HPDE6-E6E7 (cell line): ENCODE measurements around the gene DENND6B.
"Not testable (repeated sequence)": the region's sequence is repeated elsewhere in the genome, so short reads cannot be mapped to it uniquely, and the experiment has no call there.

Experiments
- DNase-seq: peaks from one replicate; pipeline ENCODE4 v3.0.0; 2011; ENCODE audit warnings: missing footprints; ENCODE audit errors: extremely low spot score

The DENND6B gene, protein sequence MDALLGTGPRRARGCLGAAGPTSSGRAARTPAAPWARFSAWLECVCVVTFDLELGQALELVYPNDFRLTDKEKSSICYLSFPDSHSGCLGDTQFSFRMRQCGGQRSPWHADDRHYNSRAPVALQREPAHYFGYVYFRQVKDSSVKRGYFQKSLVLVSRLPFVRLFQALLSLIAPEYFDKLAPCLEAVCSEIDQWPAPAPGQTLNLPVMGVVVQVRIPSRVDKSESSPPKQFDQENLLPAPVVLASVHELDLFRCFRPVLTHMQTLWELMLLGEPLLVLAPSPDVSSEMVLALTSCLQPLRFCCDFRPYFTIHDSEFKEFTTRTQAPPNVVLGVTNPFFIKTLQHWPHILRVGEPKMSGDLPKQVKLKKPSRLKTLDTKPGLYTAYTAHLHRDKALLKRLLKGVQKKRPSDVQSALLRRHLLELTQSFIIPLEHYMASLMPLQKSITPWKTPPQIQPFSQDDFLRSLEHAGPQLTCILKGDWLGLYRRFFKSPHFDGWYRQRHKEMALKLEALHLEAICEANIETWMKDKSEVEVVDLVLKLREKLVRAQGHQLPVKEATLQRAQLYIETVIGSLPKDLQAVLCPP

DNA sequence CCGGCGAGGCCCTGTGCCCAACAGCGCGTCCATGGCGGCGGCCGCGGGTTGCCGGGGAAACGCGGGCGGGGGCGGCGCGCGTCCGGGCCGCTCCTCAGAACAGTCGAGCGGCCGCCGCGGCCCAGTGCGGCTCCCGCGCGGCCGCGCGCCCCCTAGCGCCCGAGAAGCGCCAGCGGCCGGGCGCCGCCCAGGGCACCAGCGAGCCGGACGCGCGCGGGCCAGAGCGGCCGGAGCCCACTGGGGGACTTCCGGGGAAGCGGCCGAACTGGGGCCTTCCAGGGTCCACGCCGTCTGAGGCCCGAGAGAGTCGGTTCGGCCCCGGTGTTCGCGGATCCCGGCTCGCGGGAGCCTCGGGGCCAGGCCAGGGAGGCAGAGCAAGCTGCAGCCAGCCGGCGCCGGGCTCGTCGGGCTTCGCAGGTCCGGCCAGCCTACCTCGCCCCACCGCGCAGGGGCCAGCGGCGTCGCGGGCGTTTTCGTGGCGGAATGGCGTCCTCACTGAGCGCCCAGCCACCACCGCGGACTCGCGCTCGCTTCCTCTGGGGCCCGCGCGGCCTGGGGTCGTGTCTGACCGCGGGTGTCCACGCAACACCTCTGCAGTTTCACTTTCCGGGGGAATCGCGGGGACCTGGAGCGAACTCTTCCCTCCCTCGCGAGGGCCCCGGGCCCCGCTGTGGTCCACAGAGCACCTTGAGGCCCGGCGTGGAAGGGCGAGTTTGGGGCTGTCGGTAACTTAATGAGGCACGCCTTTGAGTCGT, at the start of gene DENND6B:
Gene DENND6B (minus strand): TSS at position 57 of the 755 bp plus-strand sequence. CDS start 24 bp downstream, at position 33.
- no peak for DNase-seq

DNA sequence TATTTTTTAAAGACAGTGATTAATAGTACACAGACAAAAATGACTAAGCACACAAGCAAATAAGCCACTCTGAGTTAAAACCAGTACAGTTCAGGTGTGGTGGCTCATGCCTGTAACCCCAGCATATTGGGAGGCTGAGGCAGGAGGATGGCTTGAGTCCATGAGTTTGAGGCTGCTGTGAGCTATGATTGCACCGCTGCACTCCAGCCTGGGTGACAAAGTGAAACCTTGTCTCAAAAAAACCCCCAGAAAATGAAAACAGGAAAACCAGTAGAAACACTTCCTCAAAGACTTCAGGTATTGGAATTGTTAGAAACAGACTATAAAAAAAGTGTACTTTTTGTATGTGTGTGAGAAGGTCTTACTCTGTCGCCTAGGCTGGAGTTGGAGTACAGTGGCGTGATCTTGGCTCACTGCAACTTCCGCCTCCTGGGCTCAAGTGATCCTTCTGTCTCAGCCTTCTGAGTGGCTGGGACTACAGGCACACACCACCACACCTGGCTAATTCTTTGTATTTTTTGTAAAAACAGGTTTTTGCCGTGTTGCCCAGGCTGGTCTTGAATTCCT, 49.4 kb upstream of the DENND6B start:
- DNase-seq = no peak

DNA sequence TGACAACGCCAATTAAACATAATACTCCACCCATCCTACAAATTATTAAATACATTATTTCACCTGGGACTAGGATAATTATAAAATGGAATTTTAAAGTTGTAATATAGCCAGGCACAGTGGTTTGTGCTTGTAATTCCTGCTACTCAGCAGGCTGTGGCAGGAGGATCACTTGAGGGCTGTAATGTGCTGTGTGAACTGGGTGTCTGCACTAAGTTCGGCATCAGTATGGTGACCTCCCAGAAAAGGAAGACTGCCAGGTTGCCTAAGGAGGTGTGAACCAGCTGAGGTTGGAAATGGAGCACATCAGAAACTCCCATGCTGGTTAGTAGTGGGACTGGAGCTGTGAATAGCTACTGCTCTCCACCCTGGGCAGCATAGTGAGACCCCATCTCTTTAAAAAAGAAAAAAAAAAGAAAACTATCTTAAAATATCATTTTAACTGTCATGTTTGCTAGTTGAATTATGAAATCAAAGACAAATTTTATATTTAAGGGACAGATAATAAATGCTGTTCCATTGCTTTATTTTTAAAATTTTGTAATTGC, 44.4 kb upstream of the DENND6B start:
- DNase-seq = no peak

DNA sequence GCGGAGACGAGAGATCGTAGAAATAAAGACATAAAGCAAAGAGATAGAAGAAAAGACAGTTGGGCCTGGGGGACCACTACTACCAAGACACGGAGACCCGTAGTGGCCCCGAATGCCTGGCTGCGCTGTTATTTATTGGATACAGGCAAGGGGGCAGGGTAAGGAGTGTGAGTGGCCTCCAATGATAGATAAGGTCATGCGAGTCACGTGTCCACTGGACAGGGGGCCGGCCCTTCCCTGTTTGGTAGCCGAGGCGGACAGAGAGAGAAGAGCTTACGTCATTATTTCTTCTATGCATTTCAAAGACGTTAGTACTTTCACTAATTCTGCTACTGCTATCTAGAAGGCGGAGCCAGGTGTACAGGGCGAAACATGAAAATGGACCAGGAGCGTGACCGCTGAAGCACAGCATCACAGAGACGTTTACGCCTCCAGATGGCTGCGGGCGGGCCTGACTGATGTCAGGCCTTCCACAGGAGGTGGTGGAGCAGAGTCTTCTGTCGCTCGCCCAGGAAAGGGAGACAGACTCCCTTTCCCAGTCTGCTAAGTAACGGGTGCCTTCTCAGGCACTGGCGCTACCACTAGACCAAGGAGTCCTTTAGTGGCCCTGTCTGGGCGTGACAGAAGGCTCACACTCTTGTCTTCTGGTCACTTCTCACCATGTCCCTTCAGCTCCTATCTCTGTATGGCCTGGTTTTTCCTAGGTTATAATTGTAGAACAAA, 41.1 kb upstream of the DENND6B start:
- DNase-seq = no peak

DNA sequence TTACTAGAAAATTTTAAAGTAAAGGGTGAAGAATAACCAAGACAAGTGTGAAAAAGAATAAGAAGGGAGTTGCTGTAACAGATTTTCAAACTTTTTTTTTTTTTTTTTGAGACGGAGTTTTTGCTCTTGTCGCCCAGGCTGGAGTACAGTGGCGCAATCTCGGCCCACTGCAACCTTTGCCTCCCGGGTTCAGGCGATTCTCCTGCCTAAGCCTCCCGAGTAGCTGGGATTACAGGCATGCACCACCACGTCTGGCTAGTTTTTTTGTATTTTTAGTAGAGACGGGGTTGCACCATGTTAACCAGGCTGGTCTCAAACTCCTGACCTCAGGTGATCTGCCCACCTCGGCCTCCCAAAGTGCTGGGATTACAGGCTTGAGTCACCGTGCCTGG, 37.0 kb upstream of the DENND6B start:
- DNase-seq = not testable (repeated sequence)

DNA sequence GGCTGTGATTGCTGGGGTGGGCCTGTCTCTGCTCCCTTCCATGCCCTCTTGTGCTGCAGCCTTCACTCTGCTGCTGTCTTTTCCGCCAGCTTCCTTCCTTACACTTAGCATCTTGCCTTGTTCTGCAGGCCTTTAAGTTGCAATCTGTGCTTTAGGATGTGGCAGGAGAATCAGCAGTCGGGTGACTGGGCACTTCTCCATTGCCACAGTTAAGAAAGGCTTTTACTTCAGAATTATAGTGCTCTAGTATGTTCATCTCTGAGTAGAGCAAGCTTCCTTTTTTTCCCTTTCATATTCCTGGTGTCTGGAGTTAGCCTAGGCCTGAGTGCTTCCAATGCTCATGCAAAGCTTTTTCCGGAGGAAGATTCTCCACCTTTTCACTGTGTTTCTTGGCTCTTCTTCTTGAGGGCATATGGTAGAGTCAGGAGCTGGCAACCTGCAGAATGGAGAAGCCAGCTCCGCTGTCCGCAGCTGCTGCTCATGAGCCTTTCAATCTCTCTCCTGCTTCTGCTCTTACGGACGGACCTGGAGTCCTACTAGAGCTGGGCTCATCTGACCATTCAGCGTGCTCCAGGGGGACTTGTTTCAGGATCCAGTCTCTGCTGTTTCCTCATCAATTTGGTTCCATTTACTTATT, 36.5 kb upstream of the DENND6B start:
- DNase-seq = no peak

DNA sequence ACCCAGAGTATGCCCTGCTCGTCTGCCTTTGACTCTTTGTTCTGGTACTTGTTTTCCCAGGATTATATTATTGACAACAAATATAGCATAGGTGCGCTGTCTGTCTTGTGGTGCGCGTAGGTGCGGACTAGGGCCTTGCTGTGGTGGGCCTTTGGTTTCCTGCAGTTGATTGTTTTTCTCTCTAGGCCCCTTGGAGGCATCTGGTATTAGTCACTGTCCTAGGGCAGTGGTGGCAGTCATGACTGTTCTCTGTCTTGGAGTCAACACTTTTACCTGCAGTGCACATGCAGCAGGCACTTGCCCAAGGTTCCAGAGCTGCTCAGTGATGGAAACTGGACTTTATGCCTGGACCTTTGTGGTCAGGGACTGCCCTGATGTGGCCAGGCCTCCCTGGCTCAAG, 34.9 kb upstream of the DENND6B start:
- no peak for DNase-seq

DNA sequence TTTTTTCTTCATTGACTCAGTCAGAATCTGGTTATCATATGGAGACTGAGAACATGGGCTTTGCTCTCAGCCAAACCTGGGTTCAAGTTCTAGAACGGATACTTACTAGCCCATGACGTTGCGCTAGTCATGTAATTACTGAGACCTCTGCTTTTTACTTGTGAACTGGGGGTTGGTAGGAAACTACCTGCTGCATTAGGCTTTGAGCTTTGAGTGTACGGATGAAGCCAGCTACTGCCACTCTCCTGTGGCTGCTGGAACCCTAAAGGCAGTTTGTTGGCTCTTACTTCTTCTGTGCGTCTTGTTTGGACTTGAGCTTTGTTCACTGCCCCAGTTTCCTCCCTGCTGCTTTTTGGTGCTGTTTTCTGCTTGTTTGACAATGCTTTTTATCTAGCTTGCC, 34.4 kb upstream of the DENND6B start:
- no peak for DNase-seq

DNA sequence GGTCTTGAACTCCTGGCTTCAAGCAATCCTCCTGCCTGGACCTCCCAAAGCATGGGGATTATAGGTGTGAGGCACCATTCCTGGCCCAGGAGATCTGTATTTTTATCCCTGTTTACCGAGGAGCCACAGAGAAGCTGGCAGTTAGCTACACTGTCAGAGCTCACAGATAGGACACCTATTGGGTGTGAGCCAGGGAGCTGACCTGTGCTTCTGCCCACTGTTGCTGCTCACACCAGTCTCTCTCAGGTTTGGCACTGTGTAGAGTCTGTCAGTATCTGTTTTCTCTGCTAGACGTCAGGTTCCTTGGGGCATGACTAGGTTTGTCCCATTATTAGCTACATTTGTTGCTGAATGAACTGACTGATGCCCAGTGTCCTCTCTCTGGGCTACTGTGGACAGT, 33.8 kb upstream of the DENND6B start:
- DNase-seq = no peak

DNA sequence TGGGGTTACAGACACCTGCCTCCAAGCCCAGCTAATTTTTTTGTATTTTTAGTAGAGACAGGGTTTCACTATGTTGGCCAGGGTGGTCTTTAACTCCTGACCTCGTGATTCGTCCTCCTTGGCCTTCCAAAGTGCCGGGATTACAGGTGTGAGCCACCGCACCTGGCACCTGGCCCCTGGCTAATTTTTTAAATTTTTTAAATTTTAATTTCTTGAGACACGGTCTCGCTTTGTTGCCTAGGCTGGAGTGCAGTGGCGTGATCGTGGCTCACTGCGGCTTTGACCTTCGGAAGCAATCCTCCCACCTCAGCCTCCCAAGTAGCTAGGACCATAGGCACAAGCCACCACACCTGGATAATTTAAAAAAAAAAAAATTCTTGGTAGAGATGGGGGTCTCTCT, 30.9 kb upstream of the DENND6B start:
- DNase-seq = no peak

DNA sequence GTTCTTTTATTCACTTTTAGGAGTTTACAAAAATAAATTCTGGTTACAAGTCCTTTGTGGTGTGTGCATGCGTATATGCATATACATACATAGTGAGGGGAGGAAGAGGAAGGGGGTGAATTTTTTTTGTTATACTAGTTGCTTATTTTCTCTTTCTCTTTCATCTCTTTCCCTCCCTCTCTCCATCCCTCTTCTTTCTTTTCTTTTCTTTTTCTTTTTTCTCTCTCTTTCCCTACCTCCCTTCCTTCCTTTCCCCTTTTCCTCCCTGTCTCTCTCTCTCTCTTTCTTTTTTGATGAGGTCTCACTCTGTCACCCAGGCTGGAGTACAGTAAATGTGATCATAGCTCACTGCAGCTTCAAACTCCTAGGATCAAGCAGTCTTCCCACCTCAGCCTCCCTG, 30.4 kb upstream of the DENND6B start:
- no peak for DNase-seq

DNA sequence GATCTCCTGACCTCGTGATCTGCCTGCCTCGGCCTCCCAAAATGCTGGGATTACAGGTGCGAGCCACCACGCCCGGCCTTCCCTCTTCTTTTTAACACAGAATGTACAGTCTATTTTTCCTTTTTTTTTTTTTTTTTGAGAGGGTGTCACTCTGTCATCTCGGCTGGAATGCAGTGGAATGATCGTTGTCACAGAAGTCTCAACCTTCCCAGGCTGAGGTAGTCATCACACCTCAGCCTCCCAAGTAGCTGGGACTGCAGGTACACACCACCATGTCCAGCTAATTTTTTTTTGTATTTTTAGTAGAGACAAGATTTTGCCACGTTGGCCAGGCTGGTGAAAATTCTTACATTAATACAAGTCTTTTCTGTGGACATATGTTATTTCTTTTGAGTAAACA, 29.4 kb upstream of the DENND6B start:
- no peak for DNase-seq

DNA sequence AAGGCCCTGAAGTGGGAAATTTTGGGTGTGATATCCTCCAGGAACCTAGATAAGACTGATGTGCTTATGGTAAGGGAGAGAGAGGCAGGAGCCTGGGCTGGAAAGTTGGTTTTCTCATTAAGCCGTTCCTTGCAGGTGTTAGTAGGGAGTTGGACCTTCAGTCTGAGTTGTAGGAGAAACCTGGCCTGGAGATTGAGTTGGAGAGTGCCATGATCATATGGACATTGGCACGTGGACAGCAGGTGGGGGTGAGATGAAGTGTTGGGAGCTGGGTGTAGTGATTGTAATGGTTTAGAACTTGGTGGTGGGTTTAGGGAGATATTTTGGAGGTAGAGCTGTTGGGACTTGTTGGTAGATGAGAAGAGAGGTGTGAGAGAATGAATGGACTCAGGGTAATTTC, 21.2 kb upstream of the DENND6B start:
- no peak for DNase-seq

DNA sequence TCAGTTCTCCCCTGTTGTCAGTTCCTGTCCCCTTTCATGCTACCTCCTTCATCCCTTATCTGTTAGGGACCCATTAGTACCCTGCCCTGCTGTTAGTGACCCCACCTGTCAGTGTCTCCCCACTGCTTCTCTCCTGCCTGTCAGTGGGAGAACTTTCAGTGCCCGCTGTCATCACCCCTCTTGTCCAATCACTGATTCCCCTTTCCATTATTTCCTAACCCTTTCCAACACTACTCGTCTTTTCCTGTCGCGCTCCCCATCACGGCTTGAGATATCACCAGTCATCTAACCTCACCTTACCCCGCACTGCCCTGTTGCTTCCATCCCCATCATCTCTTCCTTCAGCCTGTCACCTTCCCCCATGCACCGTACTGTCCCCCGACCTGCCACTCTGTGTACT, 20.3 kb upstream of the DENND6B start:
- no peak for DNase-seq

DNA sequence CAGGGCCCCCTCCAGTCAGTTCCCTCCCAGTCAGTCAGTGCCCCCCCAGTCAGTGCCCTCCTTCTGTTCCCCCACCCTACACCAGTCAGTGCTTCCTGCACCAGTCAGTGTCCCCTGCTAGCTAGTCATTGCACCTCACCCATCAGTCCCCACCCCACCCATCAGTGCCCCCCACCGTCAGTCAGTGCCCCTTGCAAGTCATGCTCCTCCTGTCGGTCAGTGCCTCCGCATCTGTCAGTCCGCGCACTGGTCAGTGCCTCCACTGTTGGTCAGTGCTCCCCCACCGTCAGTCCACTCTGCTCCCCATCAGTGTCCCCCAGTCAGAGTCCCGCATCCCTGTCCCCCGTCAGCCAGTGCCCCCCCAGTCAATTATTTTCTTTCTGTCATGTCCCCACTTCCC, 19.7 kb upstream of the DENND6B start:
- DNase-seq = no peak

DNA sequence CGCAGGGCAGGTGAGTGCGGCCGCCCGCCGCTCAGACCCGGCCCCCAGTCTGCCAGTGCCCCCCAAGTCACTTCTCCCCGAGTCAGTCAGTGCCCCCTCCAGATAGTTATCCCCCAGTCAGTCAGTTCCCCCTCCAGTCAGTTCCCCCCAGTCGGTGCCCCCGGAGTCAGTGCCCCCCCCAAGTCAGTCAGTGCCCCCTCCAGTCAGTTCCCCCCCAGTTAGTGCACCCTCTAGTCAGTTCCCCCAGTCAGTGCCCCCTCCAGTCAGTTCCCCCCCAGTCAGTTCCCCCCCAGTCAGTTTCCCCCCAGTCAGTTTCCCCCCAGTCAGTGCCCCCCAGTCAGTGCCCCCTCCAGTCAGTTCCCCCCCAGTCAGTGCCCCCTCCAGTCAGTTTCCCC, 16.7 kb upstream of the DENND6B start:
- no peak for DNase-seq

DNA sequence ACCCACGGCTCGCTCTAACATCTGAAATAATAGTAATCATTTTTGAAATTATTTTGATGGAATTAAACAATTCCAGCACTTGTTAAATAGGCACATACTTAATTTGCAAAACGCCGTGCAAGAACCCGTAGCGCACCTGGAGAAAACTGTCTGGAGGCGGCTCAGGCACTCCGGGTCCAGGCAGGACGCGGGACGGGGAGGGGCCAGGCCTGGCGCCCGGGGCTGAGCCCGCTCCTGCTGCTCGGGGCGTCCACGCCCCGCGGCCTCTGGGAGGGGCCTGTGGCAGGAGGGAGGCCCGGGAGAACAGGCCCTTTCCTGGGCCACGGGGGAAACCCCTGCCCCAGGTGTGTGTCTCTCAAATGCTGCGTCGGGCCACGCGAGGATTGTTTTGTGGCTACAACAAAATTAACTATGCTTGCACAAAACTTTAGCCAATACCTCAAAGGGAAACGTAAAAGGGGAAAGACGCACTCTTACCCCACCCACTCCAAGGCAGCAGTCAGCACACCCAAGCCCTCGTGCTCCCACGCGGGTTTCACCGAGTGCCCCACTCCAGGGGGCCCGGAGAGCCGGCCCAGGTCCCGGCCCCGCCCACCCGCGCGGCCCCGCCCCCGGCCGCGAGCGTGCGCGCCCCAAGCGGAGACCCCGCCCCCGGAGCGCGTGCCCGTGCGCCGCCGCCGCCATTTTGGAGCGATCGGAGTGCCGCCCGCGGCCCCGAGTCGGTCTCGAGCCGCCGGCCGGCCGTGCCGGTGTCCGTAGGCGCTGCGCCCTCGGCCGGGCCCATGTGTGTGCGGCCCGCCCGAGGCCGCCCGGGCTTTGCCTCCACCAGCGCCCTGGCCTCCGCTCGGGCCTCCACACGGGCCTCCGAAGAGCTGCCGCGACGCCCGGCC, 16.1 kb upstream of the DENND6B start, which contains the start of gene PPP6R2:
Gene PPP6R2 (plus strand): TSS at position 677 of the 890 bp plus-strand sequence. CDS start 50,582 bp downstream, outside the sequence.
- peak; percentile 38 for DNase-seq

DNA sequence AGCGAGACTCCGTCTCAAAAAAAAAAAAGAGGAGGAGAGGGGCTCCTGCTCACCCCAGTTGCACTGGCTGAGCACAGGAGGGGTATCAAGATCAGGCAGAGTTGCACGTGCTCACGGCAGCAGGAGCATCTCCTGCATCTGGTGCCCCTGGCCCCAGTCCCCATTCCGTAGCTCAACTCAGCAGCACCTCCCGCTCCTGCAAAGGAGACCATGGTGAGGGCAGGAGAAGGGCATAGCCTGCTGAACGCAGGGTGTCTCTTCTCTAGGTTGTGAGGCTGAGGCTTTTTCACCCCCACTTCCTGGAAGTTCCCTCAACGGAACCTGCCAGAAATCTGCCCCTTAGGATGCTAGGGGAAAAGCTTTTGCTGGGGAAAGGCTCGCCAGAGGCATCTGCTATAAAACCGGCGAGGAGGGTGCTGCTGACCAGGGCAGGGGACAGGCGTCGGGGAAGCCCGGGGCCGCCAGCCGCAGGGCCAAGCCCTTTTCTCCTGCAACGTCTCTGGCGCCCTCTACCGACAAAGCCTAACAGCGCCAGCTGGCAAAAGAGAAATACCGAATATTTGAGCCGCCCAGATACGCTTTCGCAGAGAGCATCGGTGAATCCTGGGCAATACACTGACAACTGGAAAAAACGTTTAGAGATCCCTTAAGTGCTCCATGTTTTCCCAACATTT, 15.3 kb upstream of the DENND6B start:
- DNase-seq = peak; percentile 55
